ENCODE data around the gene CRADD. TPM values are rescaled to one million over a fixed set of nuclear protein-coding genes. Genes with fewer than 3 reads are reported as not detected.
"Not testable (repeated sequence)": the region's sequence is repeated elsewhere in the genome, so short reads cannot be mapped to it uniquely, and the experiment has no call there.

CRADD gene
- total RNA-seq, 1 experiment from 2014 or later, result 7.6 TPM

DNA sequence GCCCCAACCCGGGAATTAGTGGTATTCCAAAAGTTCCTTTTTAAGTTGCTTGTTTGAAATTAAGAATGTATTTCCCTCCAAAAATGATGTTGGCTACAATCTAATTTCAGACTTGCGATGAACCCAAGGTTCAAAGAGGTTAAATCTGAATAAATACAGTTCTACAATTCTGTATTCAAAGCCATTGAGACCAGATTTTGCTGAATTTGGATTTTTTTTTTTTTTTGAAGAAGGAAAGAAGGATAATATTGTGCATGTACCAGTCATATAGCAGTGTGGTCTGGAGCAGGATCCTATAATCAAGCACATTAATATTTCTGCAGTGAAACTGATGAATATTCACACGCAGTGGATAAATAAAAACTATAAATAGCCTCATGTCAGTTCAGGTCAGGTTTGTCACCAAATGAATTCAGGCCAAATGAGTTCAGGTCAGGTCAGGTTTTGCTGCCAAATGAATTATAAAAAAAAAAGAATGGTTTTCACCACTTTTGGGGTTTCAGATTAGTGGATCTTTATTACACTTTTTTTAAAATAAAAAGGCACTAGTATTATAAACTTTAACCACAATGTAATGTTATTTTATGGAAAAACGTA is 69.5 kb downstream of the CRADD start:
- Histone ChIP-seq H3K27ac (no peak overlapping the region), H3K4me1 (no peaks in the 10 kb centered on the region), H3K36me3 (no peaks in the 10 kb centered on the region), H3K27me3 (no peaks in the 10 kb centered on the region), H3K4me3 (no peak overlapping the region), H3K9me3 (replicated peaks) (no peaks in the 10 kb centered on the region)
- DNase-seq, result no peak

DNA sequence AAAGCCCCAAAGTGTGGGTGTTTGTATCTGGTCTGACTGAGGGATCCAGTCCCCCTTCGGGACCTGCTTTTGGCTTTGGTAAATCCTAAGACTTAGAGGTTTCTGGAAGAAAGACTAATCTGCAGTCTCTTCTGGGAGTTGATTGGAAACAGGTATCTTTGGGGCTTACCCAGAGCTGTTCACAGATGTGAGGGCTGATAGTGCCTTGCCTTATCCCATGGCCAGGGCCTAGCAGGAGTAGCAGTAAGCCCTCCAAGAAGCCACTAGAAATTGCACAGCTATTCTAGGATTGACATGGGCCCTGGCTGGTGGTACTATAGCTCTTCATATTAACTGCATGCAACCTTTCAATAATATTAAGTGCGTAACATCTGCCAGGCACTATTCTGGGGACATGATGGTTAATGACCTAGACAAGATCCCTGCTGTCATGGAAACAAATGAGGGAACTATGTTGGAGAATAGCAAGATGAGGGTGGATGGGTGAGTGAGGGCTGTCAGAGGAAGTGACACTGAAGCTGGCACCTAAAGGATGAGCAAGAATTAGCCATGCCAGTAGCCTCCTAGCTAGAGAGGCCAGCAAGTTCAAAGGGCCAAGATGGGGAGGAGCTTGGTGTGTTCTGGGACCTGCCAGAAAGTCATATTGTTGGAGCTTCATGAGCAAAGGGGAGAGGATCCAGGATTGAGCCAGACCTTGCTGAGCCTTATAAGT is 71.7 kb downstream of the CRADD start:
- Histone ChIP-seq H3K27me3 (no peaks in the 10 kb centered on the region), H3K4me3 (no peak overlapping the region), H3K4me1 (no peaks in the 10 kb centered on the region), H3K27ac (no peak overlapping the region), H3K36me3 (no peaks in the 10 kb centered on the region), H3K9me3 (replicated peaks) (no peaks in the 10 kb centered on the region)
- no peak for DNase-seq

DNA sequence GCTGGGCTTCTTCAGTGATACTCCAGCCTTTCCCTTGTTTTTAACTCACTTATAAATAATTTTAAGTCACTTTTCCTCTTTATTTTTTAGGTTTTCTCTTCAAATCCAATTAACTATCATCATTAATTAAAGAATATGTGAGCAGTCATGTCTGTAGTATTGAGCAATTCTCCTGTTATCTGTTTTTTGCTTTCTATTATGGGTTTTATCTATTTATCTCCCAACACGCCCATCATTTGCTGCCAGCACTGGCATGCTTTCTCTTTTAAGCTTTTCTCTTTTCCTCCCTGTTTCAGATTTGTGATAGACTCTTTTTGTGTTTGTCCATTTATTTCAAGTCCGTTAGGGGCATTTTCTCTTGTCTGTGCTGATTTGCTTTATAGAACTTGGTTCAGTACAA is 72.3 kb downstream of the CRADD start:
- Histone ChIP-seq H3K9me3 (replicated peaks) (no peaks in the 10 kb centered on the region), H3K36me3 (no peaks in the 10 kb centered on the region), H3K27me3 (no peaks in the 10 kb centered on the region), H3K4me1 (no peaks in the 10 kb centered on the region), H3K27ac (no peak overlapping the region), H3K4me3 (no peak overlapping the region)
- no peak for DNase-seq

DNA sequence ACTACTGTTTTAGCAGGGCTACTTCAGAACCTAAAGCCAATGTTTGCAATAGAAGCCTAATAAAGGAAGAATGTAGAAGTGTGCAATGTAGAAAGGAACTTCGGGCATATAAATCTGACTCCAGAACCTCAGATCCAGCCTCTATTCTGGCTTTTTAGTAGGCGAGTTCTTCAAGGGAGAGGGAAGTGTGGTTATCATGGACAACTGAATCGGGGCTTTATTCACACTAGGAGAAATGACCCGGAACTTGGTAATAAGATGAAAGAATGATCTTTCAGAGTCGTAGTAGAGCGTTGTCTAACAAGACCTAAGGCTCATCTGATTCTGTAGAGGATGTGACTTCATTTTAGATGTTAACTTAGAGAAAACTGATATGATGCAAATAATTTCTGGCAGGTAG is 72.9 kb downstream of the CRADD start:
- H3K27ac ChIP-seq, result no peak overlapping the region
- no peaks in the 10 kb centered on the region for H3K9me3 ChIP-seq (replicated peaks)
- H3K36me3 ChIP-seq, result no peaks in the 10 kb centered on the region
- no peaks in the 10 kb centered on the region for H3K27me3 ChIP-seq
- DNase-seq, result no peak
- no peak overlapping the region for H3K4me3 ChIP-seq
- no peaks in the 10 kb centered on the region for H3K4me1 ChIP-seq

DNA sequence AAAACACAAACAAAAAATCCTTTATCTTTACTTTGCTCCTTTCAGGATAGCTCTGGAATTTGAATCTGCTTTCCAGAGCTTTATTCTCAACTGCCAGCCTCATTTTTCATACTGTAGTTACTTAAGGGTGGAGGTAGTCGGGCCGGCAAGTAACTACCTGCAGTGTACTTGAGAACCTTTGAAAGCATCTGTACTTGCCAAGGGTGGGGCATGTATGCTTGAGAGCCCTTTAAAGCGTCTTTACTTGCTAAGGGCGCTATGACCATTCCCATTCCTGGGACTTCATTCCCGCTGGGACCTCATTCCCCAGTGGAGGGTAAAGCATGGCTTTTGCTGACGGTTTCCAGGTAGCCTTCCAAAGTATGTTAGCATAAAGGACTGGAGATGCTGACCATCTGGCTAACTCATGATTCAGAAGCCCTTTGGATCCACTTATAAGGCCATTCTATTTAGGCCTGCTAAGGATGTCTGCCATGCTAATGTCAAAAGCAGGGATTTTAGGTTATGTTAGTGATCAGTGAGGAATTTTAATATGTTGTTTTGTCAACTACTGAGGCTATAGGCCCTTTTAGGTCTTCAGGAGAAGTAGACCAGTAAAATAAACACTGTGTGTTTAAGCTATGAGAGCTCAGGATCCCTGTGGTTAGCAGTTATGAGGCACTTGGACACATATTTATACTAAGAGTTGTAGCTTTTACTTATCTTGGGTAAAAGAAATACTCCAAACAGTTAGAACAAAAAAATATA is 74.9 kb downstream of the CRADD start:
- Histone ChIP-seq H3K4me1 (no peaks in the 10 kb centered on the region), H3K27ac (no peak overlapping the region), H3K9me3 (replicated peaks) (no peaks in the 10 kb centered on the region), H3K4me3 (no peak overlapping the region), H3K36me3 (no peaks in the 10 kb centered on the region), H3K27me3 (no peaks in the 10 kb centered on the region)
- no peak for DNase-seq

DNA sequence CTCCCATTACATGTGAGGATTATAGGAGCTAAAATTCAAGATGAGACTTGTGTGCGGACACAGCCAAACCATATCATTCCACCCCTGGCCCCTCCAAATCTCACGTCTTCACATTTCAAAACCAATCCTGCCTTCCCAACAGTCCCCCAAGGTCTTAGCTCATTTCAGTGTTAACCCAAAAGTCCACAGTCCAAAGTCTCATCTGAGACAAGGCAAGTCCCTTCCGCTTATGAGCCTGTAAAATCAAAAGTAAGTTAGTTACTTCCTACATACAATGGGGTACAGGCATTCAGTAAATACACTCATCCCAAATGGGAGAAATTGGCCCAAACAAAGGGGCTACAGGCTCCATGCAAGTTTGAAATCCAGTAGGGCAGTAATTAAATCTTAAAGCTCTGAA is 76.1 kb downstream of the CRADD start:
- no peaks in the 10 kb centered on the region for H3K9me3 ChIP-seq (replicated peaks)
- DNase-seq, result no peak
- no peak overlapping the region for H3K27ac ChIP-seq
- no peaks in the 10 kb centered on the region for H3K36me3 ChIP-seq
- no peaks in the 10 kb centered on the region for H3K27me3 ChIP-seq
- no peaks in the 10 kb centered on the region for H3K4me1 ChIP-seq
- H3K4me3 ChIP-seq, result no peak overlapping the region

DNA sequence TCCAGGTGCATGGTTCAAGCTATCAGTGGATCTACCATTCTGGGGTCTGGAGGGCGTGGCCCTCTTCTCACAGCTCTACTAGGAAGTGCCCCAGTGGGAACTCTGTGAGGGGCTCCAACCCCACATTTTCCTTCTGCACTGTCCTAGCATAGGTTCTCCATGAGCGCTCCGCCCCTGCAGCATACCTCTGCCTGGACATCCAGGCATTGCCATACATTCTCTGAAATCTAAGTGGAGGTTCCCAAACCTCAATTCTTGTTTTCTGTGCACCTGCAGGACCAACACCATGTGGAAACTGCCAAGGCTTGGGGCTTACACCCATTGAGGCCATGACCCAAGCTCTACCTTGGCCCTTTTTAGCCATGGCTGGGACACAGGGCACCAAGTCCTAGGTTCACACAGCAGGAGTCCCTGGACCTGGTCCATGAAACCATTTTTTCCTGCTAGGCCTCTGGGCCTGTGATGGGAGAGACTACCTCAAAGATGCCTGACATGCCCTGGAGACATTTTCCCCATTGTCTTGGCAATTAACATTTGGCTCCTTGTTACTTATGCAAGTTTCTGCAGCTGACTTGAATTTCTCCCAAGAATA is 76.8 kb downstream of the CRADD start:
- no peaks in the 10 kb centered on the region for H3K27me3 ChIP-seq
- no peaks in the 10 kb centered on the region for H3K36me3 ChIP-seq
- no peak for DNase-seq
- H3K4me3 ChIP-seq, result no peak overlapping the region
- H3K9me3 ChIP-seq (replicated peaks), result no peaks in the 10 kb centered on the region
- no peaks in the 10 kb centered on the region for H3K4me1 ChIP-seq
- H3K27ac ChIP-seq, result no peak overlapping the region

DNA sequence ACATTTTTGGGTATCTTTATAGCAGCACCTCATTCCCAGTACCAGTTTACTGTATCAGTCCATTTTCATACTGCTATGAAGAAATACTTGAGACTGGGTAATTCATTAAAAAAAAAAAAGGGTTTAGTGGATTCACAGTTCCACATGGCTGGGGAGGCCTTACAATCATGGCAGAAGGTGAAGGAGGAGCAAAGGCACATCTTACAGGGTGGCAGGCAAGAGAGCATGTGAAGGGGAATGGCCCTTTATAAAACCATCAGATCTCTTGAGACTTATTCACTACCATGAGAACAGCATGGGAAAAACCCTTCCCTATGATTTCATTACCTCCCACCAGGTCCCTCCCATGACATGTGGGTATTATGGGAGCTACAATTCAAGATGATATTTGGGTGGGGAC is 77.7 kb downstream of the CRADD start:
- H3K9me3 ChIP-seq (replicated peaks); H3K36me3 ChIP-seq; DNase-seq; H3K27me3 ChIP-seq; H3K27ac ChIP-seq; H3K4me1 ChIP-seq; H3K4me3 ChIP-seq: not testable (repeated sequence)

DNA sequence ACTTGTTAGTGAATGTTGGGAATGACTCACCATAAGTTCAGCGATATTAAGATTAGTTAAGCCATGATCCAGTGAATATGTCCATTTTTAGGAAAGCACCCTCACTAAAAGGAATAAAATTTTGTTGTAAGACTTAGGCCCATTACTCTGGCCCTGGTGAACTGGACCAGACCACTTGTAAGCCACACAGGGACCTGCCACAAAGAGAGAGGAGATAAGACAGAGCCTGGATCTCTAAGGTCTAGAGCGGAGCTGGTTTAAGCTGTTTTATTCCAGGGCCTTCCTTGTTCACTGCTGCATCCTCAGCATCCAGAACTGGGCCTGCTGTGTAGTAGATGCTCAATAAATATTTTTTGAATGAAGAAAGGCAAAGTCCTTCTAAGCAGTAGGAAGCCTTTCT is 79.1 kb downstream of the CRADD start:
- no peaks in the 10 kb centered on the region for H3K4me1 ChIP-seq
- no peaks in the 10 kb centered on the region for H3K36me3 ChIP-seq
- DNase-seq, result no peak
- no peak overlapping the region for H3K27ac ChIP-seq
- no peak overlapping the region for H3K4me3 ChIP-seq
- H3K9me3 ChIP-seq (replicated peaks), result no peaks in the 10 kb centered on the region
- H3K27me3 ChIP-seq, result no peaks in the 10 kb centered on the region

DNA sequence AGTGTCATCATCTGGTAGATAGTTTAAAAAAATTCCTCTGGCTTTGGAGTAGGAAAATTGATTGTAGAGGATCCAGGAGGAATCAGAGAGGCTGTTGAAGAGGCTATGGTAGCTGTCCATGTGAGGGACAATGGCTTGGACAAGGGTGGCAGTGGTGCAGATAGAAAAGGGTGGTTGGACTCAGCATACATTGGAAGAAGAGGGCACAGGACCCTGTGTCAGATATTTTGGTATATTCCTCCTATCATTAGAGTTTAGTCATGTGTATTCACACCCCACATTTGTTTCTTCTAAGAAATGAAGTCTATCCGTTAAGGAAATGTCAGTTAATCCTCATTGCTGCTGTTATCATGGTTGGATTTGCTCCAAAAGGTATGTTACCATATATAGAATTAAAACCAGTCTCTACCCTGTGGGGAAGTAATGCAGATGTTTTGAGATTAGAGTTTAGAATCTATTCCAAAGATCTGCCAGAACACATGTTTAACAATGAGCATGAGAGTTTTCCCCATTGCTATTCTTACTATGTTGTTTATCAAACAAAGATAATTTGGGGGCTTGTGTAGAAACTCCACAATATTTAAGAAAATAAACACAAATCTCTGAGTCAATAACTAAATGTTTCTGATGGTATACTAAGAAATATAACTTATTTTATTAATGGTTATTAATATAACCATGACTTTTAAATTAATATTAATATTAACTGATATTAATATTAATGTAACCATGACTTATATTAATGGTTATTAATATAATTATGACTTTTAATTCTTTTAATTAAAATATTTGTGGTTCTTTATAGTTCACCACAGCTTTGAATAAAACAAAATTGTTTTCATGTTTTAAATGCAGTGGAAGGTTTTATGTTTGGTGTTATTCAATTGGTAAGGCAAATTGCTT is 80.9 kb downstream of the CRADD start:
- no peaks in the 10 kb centered on the region for H3K27me3 ChIP-seq
- no peak for DNase-seq
- peaks cover 7% of the 10 kb centered on the region; the same call in 1 of the 2 replicates for H3K4me1 ChIP-seq
- H3K9me3 ChIP-seq (replicated peaks), result no peaks in the 10 kb centered on the region
- H3K36me3 ChIP-seq, result no peaks in the 10 kb centered on the region
- H3K27ac ChIP-seq, result no peak overlapping the region
- no peak overlapping the region for H3K4me3 ChIP-seq

DNA sequence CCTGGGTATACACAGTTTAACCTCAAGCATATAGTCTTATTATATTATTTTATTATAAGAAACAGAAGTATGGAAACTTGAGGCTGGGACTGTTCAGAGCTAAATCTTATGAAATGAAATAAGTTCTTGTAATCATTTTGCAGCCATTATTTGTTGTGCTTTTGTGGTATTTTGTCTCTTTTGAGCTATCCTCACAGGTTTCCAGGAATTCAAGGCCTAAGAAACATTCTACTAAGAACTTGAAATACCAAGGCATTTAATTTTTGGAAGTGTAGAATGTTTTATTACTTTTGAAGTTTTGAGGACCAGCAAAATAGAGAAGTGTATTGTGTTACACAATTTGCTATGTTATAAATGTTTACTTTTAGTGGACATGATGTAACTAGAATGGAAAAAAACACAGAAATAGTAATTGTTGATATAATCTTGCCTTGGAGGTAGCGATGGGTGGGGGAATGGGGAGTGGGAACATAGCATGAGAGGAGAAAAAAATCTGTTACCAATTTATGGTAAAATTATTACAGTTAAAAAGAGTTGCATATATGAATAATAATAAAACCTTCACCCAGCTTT is 81.7 kb downstream of the CRADD start:
- Histone ChIP-seq H3K36me3 (no peaks in the 10 kb centered on the region), H3K27me3 (no peaks in the 10 kb centered on the region), H3K4me1 (peaks cover 7% of the 10 kb centered on the region; the same call in 1 of the 2 replicates), H3K9me3 (replicated peaks) (no peaks in the 10 kb centered on the region), H3K27ac (no peak overlapping the region), H3K4me3 (no peak overlapping the region)
- DNase-seq, result no peak

DNA sequence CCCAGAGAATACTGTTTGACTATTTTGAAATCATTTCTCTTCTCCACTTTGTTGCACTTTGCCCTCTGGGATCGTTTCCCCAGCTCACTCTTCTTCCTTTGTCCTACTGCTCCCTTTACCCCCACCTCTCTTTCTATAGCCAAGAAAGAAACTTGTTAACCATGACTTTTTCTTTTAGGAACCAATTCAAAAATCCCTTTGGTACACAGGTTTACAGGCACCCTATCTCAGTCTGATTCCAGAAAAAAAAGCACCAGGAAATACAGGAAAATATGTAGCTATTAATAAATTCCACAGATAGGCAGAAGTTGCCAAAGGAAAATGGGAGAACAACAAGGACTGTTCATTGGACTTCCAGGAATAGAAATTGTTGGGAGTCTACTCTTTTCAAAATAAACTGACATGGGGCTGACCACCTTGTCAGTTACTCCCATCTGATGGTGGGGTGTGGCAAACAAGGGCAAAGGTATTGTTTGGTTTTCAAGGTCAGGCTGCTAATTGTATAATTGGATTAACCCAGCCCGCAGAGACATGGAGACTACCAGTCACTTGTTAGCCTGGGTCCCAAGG is 82.4 kb downstream of the CRADD start:
- Histone ChIP-seq H3K4me3 (no peak overlapping the region), H3K4me1 (peaks cover 7% of the 10 kb centered on the region; the same call in 1 of the 2 replicates), H3K9me3 (replicated peaks) (no peaks in the 10 kb centered on the region), H3K27me3 (no peaks in the 10 kb centered on the region), H3K36me3 (no peaks in the 10 kb centered on the region), H3K27ac (no peak overlapping the region)
- no peak for DNase-seq

DNA sequence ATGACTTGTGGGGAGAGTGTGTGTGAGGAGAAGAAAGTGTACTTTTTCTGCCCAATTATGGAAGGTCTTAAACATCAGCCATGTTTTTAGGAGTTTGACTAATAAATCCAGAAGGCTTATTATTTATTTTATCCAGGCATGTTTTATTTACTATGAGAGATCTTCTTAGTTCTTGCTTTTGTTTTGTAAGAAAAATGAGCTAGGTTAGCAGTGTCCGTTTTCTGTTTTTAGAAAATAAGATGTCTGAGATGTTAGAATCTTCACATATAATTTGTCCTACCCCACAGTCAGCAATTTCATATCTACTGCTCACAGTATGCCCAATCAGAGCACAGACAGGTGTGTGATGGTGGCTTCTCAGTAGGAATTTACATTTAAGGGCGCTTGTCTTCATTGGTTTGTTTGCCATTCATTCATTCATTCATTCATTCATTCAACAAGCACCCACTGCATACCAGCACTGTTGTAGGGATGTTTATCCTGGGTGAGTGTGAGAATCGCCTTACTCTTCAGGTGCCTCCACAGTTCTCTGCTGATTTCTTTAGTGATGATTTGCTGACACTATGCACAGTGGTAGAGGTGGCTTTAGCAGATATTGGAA is 83.2 kb downstream of the CRADD start:
- H3K4me3 ChIP-seq, result no peak overlapping the region
- no peaks in the 10 kb centered on the region for H3K9me3 ChIP-seq (replicated peaks)

More for the DNA sequence above, 83.2 kb downstream of the CRADD start:
- H3K4me1 ChIP-seq, result peaks cover 7% of the 10 kb centered on the region; the same call in 1 of the 2 replicates
- H3K27me3 ChIP-seq, result no peaks in the 10 kb centered on the region
- no peak for DNase-seq
- H3K36me3 ChIP-seq, result no peaks in the 10 kb centered on the region
- H3K27ac ChIP-seq, result no peak overlapping the region
